GM12892 (cell line): Measurements from ENCODE around the gene AOX1.

Source experiments
- POLR2A ChIP-seq: IDR thresholded peaks from 2 replicates; pipeline ENCODE4 v1.6.1; 2011; ENCODE audit warnings: low read depth, low read length, control low read depth
- POLR2AphosphoS5 ChIP-seq: IDR thresholded peaks from 2 replicates; pipeline ENCODE4 v1.6.1; 2011; ENCODE audit warnings: low read depth, low read length, control low read depth
- TAF1 ChIP-seq: IDR thresholded peaks from 2 replicates; pipeline ENCODE4 v1.6.1; 2011; ENCODE audit warnings: low read depth, mild to moderate bottlenecking, control low read depth, low read length, borderline replicate concordance

GRCh38 chr2:200613692-200614091 lies 27.9 kb downstream of the AOX1 start:
- TF ChIP-seq POLR2AphosphoS5 (no peak), POLR2A (no peak), TAF1 (no peak)
